ENCODE measurements around the gene PSMA5.
"Not testable (repeated sequence)": the region's sequence is repeated elsewhere in the genome, so short reads cannot be mapped to it uniquely, and the experiment has no call there.

PSMA5 gene

DNA sequence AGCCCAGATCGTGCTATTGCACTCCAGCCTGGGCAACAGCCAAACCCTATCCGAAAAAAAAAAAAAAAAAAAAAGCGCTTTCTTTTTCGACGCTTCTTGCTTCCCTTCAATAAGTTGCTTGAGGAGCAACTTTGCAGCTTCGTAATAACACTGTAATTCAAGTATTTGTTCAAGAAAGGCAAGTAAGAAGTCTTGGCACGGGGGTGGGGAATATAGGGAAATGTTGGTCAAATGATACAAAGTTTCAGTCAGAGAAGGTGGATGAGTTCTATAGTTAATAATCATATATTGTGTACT, 871 bp upstream of the PSMA5 start:
- DNase-seq: no peak

DNA sequence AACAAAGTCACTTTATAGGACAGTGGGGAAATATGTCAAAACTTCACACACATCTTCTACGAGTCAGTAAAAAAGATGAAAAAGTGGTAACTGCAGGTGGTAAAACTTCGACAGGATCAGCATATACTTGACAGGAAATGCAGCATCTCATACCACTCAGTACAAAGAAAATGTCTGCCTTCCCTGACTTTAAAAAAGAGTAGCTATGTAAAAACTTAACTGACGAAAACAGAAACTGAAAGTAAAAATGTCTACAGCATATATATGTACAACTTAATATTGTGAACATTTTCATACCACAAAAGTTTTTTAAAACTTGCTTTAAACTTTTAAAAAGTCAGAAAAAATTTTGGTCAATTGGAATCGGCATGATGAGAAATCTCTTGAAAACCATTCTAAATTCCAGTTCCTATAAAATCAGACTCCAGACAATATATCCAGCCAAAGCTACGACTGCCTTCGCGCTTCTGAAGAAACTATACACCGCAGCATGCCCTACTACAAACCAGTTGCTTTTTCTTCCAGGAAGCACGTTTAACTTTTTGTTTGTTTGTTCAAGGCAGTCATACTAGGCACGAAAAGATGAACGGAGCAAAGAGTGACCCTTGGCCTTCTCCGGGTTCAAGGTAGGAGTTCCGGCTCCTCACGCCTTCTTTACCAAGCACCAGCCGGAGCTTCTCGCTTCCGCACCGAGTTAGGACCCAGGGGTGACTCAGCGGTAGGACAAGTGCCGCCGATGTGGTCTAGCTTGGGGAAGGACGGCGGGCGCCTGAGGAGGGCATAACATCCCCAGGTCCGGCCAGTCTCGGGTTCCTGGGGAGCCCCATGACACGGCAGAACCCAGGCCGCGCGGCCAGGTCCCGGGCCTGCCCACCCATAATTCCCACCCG, 612 bp downstream of the PSMA5 start:
- DNase-seq: peak; percentile 47

DNA sequence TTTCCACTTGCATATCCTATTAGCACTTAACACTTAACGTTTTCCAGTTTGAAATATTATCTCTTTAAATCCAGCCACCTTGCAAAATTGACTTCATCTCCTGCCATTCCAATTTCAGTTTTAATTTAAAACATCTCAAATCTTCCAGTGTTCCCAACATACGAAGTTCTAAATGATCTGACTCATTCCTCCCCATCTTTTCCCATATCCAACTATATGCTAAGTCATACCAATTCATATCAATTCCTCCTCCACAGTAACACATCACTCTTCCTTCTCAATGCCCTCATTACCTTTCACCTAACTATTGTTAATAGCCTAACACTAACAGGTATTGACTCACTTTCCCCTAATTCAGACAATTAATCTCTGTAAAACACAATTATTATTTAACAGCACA, 2.8 kb downstream of the PSMA5 start:
- no peak for DNase-seq

DNA sequence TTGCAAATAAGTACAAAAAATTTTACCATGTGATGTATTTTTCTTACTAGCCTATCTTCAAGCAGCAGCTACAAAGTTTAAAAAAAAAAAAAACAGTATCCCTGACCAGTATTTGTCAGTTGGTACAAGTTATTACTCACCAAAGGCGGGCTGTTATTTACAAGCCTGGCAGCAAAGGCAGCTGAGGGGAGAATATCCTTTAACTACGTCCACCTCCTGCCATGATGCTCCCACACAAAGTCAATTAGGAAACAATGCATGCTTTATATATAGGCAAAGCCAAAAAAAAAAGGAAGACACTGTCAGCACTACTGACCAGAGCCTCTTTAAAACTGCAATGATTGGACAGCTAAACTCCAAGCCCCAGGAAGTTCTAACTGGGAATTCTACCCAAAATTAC, 13.7 kb downstream of the PSMA5 start:
- DNase-seq: no peak

DNA sequence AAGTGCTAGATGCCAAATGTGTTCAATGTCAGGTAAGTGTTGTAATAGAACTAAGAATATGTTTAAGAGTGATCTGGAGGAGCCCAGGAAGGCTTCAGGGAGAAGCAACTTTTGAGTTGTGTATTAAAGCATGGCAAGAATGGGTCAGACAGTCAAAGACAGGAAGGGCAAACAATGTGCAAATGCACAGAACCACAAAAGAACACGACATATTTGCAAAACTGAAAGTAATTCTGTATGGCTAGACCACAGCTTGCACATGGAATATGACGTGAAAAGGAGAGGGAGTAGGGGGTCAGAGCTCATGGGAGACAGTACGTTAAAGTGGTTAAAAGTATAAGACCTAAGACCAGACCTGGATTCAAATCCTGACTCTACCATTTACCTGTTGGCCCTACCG, 21.4 kb downstream of the PSMA5 start:
- no peak for DNase-seq

DNA sequence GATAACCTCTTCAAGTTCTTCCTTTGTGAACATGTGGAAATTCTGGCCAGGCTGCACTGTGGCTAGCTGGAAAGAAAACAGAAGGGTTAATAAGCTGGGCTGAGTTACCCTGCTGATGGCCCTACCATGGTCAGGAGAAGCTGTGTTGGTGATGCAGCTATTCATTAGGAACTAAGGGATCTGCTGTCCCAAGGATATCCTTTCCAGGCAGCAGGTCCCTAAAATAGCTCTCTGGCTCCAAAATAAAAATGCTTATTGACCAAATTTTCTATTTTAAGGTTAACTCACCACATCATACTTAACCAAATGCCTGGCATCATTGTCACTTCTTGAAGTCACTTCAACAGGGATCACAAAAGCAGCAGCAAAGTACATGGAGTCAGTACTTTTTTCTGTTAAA, 24.2 kb downstream of the PSMA5 start:
- no peak for DNase-seq

DNA sequence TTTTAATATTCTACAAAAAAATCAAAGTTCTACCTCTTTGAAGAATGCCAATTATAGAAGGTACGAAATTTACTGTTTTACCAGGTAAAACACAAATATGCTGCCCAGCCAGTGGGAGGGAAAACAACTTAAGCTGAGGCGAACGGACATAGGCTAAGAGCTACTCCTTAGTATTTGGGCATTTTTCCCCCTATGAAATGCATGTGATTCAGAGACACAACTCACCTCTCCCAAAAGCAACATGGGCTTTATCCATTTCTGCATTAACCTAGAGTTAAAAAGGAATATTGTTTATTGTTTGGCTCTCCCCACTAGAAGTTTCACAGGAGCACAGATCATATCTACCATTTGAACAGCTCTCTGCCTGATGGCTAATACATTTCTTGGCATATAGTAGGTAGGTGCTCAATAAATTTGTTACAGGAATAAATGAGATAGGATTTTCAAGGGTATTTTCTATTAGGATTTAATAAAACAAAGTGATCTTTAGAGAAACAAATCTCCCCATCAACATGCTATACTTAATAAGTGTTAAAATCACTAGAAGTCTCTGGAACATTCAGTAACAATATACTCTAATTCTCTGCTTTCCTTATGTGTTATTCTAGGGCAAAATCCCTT, 26.1 kb downstream of the PSMA5 start:
- no peak for DNase-seq

DNA sequence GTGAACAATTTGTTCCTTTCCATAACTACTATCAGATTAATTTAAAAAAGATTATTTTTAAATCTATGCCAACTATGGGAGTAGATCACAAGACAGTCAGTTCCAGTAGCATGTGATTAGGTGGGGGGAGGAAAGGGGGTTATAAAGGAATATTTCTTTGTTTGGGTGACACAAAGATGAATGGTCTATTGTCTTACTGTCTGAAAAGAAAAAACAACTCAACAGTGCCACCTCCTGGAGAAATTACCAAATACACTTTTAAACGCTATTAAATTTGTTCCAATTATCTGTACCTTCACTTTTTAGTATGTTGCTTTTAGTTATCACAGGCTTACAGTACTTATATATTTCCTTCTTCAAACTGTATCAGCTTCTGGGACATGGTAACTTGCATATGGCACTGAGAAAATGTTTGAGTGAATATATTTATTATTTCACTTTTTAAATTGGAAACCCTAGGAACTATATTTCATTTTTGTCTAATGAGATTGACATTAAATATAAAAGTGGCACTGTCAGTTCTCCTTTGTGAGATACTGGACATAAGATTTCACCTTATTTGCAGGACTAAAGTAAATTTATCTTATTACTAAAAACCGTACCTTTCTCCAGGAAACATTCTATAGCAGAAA, 26.8 kb downstream of the PSMA5 start:
- peak; percentile 25 for DNase-seq

DNA sequence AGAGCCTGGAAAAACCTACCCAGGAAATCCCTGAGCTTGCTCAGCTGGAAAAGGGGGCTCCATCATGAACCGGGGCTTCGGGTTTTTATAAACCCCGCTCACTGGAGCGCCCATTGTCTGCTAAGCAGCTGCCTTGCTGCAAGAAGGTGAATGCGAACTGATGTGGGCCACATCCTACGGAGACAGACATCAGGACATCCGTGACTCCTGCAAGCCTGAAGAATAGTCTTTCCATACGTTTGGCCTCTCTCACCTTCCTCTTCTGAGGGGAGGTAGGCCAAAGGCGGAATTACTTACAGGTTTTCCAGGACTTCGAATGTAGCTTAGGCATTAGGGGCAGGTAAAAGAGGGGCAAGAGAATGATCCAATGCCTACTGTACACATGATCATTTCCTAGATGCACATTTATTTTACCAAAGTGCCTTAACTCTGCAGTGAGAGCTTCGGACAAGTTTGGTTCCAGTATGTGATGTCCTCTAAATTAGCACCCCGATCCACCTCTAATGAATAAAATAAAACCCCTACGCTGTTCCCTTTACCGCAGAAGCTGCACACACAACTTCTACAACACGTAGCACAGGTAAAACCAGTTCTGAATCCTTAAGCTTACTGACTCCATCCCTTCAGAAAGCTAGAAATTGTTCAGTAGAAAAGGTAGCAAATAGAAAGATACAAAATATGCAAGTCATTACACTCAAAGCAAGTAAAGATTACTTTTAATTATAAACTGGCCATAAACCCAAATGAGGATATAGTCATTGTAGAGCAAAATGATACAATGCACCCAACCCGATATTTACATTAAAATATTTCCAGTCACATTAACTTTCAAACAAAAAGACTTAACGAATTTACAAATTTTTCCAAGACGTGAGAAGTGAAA, 27.7 kb downstream of the PSMA5 start:
- no peak for DNase-seq

DNA sequence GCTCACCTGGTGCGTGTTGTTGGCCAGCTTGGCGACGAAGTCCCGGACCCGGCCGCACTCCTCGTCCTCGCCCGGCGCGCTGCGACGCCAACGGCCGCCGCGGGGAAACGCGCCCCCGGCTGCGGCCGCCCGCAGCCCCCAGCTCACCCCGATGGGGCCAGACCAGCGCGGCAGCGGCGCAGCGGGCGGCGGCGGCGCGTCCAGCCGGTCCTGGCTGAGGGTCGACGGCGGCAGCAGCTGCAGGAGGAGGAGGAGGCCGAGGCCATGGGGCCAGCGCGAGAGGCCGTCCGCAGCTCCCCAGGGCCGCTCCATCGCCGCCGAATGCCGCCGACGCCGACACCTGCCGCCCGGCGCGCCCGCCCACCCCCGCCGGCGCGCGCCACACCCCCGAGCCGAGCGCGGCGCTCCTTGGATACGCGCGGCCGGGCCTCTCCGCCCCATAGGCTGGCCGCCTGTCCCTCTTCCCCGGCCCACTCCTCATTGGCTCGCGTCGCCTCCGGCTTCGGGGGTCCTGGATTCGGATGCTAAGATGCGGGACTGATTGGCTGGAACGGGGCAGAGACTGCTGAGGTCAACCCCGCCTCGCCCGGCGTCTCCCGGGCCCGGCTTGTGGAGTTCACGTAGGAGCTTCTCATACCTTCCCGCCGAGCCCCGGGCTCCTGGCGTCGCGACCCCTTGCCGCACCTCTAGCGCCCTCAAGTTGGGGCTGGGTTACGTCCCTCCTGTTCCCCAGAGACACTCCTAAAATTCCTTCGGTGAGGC, 28.5 kb downstream of the PSMA5 start, which contains the start of gene SORT1:
TSS of gene SORT1 (minus strand) at position 338 of the 762 bp plus-strand sequence. CDS start at position 312, 26 bp downstream.
- no peak for DNase-seq

DNA sequence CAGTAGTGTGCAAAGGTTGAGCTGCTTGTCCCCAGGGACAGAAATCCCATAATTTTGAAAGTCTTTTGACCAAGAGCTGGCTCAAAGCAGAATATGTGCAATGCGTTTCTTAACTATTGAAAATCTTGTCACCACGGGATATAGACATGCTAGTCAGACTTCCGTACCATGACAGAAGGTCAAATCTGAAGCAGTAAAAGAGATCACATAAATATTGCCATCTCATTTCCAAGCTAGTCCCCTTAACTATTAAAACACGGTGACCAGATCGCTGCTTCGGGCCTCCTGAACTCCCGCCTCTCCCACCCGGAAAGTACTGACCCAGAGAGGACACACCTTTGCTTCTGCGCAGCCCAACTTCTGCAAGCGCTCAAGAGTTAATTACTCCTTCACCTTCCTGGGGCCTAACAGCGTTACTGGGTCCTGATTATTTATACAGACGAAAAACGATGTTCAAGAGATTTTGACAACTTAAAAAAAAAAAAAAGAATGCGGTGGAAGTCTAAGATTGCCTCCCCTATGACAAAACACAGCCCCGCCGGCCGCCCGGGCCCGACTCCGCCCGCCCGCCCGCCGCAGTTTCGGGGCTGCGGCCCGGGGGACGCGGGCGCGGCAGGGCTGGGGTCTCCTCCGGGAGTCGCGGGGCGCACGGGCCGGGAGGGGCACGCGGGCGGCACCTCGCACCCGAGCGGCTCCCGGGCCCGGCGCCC, 29.2 kb downstream of the PSMA5 start:
- DNase-seq: no peak

DNA sequence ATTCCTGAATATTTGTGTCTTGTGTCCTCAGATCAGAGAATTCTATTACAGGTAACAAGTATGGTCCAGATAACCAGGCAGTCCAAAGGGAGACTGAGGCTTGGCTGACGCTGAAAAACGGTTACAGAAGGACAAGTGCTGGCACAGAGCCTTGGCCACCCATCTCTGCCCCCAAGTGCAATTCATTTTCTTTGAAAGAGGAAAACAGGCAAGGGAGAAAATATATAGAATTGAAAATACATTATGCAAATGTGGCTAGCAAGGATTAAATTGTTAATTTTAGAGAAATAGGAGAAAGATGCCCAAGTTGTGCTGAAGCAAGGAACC, 29.8 kb downstream of the PSMA5 start:
- DNase-seq: no peak

DNA sequence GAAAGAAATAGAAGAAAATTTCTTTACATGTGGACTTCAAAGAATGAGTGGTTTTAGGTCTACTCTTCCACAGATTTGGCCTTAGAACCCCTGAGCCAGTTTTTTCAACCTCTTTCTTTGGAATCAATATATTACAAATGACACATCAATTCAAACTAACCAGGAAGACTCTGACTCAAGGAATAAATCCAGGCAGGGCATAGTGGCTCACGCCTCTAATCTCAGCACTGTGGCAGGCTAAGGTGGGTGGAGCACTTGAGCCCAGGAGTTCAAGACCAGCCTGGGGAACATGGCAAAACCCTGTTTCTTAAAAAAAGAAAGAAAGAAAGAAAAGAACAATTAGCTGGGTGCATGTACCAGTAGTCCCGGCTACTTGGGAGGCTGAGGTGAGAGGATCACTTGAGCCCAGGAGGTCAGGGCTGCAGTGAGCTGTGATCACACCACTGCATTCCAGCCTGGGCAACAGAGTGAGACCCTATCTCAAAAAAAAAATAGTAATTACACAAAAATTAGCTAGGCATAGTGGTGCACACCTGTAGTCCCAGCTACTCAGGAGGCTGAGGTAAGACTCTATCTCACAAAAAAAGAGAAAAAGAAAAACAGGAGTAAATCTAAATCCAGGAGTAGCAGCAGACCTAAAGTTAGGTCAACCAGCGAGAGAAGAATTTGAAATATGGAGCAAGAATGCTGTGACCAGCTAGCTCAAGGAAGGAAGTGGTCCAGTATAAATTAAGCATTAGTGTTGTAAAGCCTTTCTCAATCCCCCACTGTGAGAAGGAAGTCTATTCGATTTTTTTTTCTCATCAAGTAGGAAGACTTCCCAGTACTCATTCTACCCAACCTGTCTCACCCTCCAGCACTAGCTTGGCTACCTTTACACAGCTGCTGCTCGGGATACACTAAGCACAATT, 30.4 kb downstream of the PSMA5 start:
- peak; percentile 69 for DNase-seq

DNA sequence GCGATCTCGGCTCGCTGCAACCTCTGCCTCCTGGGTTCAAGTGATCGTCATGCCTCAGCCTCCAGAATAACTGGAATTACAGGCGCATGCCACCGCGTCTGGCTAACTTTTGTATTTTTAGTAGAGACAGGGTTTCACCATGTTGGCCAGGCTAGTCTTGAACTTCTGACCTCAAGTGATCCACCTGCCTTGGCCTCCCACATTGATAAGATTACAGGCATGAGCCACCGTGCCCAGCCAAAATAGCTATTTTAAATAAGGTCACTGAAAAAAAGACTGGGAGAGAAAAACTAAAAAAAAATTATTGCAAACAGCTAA, 31.0 kb downstream of the PSMA5 start:
- not testable (repeated sequence) for DNase-seq

DNA sequence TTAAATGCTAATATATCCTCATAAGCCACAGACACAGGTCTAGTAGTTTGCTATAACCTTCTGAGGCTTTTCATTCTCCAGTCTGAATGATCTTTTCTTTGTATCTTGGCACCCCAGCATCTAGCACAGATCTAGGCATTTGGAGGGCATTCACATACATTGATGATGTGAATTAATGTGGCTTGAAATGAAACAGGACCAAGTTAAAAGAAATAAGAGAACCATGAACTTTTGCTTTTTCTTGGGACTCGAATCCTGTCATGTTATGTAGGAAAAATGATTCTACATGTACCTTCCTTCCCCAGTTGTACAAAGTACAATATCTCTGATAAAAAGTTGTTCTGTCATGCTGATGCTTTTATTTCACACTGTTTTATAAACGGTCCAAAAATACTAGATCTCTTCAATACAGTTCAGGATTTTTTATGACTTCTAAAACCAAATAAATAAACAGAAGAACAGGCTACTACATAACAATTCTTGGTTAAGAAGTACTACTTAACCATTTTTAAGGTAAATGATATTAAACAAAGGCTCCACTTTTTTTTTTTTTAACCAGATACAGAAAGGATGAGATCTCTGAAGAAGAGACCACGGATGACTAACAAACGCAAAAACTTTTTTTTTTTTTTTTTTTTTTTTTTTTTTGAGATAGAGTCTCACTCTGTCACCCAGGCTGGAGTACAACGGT, 31.5 kb downstream of the PSMA5 start:
- DNase-seq: no peak

DNA sequence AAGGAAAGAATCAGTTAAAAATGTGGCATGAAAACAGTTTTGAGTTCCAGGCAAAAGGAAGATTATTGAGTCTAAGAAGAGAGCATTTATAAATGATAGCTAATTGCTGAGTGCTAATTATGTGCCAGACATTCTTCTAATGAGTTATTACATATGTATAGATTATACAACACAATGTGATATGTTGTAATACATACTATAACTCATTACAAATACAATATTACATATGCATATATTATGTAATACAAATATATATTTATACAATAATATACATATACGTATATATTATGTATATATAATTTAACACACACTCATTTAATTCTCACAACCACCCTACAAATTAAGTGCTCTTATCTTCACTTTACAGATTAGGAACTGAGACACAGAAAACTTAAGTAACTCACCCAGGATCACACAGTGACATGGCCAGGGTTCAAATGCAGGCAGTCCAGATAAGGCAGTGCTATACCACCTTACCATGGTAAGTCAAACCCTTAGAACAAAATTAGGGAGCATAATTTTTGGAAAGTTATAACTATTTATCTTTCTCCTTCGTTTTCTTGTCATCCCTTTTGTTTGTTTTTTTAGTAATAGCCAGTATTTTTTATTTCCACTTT, 32.5 kb downstream of the PSMA5 start:
- no peak for DNase-seq

DNA sequence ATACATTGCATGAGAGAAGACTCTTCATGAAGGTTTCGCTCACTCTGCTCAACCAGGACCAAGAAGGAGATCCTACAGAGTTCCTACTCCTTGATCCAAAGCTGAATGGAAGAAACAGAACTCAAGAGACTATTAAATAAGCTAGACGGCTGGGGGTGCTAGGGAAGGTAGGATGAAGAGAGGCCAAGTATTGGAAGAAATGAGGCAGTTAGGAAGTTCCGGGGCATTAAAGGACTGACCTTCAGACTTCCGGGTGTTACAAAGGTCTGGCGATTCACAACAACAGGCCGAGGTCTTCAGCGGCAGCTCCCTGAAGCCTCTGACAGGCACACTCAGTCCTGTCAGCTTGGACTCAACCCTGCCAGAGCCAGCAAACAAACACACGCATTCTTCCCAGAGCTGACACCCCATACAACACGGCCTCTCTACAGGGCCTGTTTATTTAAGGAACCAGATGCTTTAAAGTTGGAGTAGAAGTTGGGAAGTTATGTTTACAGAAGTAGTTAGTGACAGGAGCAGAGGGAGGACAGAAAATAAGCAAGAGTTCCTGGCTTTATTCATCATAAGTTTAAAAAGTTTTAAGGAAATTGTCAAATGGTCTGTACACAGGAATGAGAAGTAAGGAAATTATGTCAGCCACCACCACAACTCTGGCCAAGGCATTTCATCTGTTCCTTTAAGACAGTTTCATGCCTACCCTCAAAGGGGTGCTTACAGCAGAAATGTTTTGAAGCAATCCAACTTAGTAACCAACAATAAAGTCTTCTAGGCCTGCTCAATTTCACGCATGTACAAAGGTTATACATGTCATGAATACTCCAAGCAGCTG, 33.2 kb downstream of the PSMA5 start:
- DNase-seq: peak; percentile 18

DNA sequence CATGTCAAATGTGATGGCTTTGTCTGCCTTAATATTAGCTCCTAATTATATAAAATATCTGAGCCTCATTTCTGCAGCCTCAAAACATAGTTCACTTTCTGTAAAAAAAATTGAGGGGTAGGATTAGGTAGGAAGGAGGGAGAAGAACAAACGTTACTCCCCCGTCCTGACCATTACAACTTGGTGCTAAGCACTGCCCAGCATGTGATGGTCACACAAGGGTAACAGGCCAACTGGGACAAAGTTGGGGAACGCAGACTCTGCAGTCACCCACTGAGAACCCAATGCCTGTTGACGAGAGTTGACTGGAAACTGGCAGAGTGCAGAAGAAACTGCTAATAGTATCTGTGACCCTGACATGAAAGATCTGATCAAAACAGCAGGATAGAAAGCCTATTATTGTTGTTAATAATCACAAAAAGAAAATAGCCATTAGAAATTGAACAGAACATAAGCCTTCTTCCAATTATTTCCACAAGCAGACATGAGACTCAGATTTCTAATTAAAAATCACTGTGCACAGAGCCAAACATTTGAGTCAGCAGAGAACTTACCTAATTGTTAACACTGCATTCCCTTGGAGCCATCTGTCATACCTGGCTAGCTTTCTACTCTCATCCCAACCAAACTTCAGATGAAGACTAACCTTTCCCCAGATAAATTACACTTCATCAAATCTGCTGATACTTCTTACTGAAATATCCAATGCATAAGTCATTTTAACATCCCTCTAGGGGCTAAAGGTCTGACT, 34.0 kb downstream of the PSMA5 start:
- no peak for DNase-seq

All from GF-D8 (cell line).